ENCODE data around the gene ANKRD66. TPM values are rescaled to one million over a fixed set of nuclear protein-coding genes. Genes with fewer than 3 reads are reported as not detected.

Gene ANKRD66
- total RNA-seq, 5 donors from 2014 or later (not counting 1 experiment from before 2014, with no cell fraction given): not detected

DNA sequence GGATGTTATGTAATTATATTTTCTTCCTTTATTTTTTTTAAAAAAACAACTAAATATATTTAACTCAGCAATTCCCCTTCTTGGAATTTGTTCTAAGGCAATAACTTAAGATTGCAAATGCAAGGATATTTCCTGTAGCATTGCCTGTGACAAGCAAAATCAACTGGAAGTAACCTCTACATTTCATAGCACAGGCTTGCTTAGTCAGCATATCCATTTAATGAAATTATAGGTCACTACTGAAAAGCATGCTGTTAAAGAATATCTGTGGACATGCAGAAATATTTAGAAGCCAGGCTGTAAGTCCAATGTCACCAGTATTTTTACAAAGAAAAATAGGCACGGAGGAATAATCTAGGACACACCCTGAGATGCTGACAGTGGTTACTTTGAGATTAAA lies 37.8 kb downstream of the ANKRD66 start:
- DNase-seq (no peak), ATAC-seq (replicated peaks in 1 of 4) (no peak)
- WGBS (ENCODE audit: insufficient coverage): no CpG with 5 or more reads among the region's 1 CpG
- CTCF ChIA-PET: no interaction called here
- POLR2A ChIA-PET: no interaction called here
- Mint-ChIP-seq H3K36me3 (no peaks in the 10 kb centered on the region), H3K9me3 (no peaks in the 10 kb centered on the region), H3K4me1 (no peaks in the 10 kb centered on the region), H3K4me3 (no peak overlapping the region), H3K27ac (no peak overlapping the region), H3K27me3 (peaks cover 0 to 15% of the 10 kb centered on the region in 2 donors)
- H3K27ac ChIP-seq (ENCODE audit: low read length): no peak overlapping the region
- H3K4me1 ChIP-seq (ENCODE audit: control insufficient read depth in 1 of 2, extremely low read depth in 1 of 2, insufficient read depth in 2 of 2, low read length in 2 of 2): no peaks in the 10 kb centered on the region
- no peaks in the 10 kb centered on the region for H3K27me3 ChIP-seq (replicated peaks in 1 of 2; ENCODE audit: control insufficient read depth in 2 of 2, extremely low read depth in 1 of 2, insufficient read depth in 2 of 2, low read length in 1 of 2)
- H3K9me3 ChIP-seq: no peaks in the 10 kb centered on the region
- no peaks in the 10 kb centered on the region for H3K36me3 ChIP-seq (ENCODE audit: control insufficient read depth in 2 of 2, extremely low read depth in 1 of 2, insufficient read depth in 1 of 2, low read length in 1 of 2)
- H3K4me3 ChIP-seq (ENCODE audit: control insufficient read depth in 1 of 2, extremely low read depth in 1 of 2, low read length in 1 of 2): no peak overlapping the region

DNA sequence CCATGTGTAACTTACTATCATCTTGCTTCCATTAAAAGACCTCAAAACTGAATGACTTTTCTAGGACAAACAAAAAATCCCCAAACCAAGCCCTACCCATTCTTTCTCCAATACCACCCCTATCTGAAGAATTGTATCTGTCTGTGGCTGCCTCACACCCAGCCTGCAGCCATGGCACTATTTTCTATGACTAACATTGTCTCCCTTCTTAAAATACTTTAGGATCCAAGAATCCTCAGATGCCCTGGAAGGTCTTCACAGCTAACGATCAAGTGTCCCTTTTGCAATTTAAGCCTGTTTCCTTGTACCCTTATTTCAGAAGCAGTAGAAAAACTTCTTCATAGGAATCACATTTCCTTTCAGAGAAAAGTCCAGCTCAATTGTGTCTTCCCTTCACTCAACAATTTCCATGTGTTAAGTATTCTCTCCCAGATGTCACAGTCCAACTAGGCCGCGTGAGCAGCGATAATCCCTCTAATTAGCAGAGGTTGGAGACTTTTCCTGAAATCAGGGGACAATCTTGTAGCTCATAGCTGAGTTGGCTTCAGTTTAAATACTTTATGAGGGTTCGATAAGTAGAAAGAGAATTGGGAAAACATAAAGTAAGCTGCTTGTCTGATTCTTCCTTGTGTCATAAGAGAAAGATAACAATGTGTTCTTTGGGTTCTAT lies 41.3 kb downstream of the ANKRD66 start:
- no peaks in the 10 kb centered on the region for H3K9me3 ChIP-seq
- H3K4me1 ChIP-seq (ENCODE audit: control insufficient read depth in 1 of 2, extremely low read depth in 1 of 2, insufficient read depth in 2 of 2, low read length in 2 of 2): no peaks in the 10 kb centered on the region
- Mint-ChIP-seq H3K4me3 (no peak overlapping the region), H3K4me1 (no peaks in the 10 kb centered on the region), H3K27ac (no peak overlapping the region), H3K36me3 (no peaks in the 10 kb centered on the region), H3K9me3 (no peaks in the 10 kb centered on the region), H3K27me3 (peaks cover 0 to 21% of the 10 kb centered on the region in 2 donors)
- H3K4me3 ChIP-seq (ENCODE audit: control insufficient read depth in 1 of 2, extremely low read depth in 1 of 2, low read length in 1 of 2): no peak overlapping the region
- 83% methylated on average over 1 of the region's 5 CpGs for WGBS (ENCODE audit: insufficient coverage)
- no peak overlapping the region for H3K27ac ChIP-seq (ENCODE audit: low read length)
- no peaks in the 10 kb centered on the region for H3K27me3 ChIP-seq (replicated peaks in 1 of 2; ENCODE audit: control insufficient read depth in 2 of 2, extremely low read depth in 1 of 2, insufficient read depth in 2 of 2, low read length in 1 of 2)
- ChIA-PET CTCF (no interaction called here), POLR2A (no interaction called here)
- no peak for DNase-seq
- H3K36me3 ChIP-seq (ENCODE audit: control insufficient read depth in 2 of 2, extremely low read depth in 1 of 2, insufficient read depth in 1 of 2, low read length in 1 of 2): no peaks in the 10 kb centered on the region
- ATAC-seq (replicated peaks in 1 of 4): no peak

DNA sequence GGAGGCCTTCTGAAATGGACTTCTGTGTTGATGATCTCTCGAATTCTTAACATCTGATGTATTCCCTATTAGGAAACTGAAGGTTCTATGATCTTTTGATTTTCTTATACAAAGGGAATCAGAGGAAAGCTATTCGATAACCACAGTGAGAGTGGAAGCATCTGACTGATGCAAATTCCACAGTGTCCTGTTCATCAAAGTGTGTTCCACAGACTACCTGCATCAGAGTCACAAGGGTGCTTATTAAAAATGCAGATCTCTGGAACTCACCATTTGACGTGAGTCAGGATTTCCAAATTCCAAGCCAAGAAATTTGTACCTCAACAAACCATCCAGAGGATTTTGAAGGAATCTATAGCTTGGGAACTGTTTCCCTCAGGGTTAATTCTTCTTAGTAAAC lies 42.1 kb downstream of the ANKRD66 start:
- Mint-ChIP-seq H3K27me3 (peaks cover 3 to 21% of the 10 kb centered on the region in 2 donors), H3K4me1 (no peaks in the 10 kb centered on the region), H3K27ac (no peak overlapping the region), H3K4me3 (no peak overlapping the region), H3K36me3 (no peaks in the 10 kb centered on the region), H3K9me3 (no peaks in the 10 kb centered on the region)
- H3K36me3 ChIP-seq (ENCODE audit: control insufficient read depth in 2 of 2, extremely low read depth in 1 of 2, insufficient read depth in 1 of 2, low read length in 1 of 2): no peaks in the 10 kb centered on the region
- POLR2A ChIA-PET: no interaction called here
- no peak overlapping the region for H3K27ac ChIP-seq (ENCODE audit: low read length)
- ATAC-seq (replicated peaks in 1 of 4) (no peak), DNase-seq (no peak)
- H3K9me3 ChIP-seq: no peaks in the 10 kb centered on the region
- no CpG with 5 or more reads among the region's 3 CpGs for WGBS (ENCODE audit: insufficient coverage)
- H3K27me3 ChIP-seq (replicated peaks in 1 of 2; ENCODE audit: control insufficient read depth in 2 of 2, extremely low read depth in 1 of 2, insufficient read depth in 2 of 2, low read length in 1 of 2): no peaks in the 10 kb centered on the region
- no peak overlapping the region for H3K4me3 ChIP-seq (ENCODE audit: control insufficient read depth in 1 of 2, extremely low read depth in 1 of 2, low read length in 1 of 2)
- H3K4me1 ChIP-seq (ENCODE audit: control insufficient read depth in 1 of 2, extremely low read depth in 1 of 2, insufficient read depth in 2 of 2, low read length in 2 of 2): no peaks in the 10 kb centered on the region
- CTCF ChIA-PET: no interaction called here

DNA sequence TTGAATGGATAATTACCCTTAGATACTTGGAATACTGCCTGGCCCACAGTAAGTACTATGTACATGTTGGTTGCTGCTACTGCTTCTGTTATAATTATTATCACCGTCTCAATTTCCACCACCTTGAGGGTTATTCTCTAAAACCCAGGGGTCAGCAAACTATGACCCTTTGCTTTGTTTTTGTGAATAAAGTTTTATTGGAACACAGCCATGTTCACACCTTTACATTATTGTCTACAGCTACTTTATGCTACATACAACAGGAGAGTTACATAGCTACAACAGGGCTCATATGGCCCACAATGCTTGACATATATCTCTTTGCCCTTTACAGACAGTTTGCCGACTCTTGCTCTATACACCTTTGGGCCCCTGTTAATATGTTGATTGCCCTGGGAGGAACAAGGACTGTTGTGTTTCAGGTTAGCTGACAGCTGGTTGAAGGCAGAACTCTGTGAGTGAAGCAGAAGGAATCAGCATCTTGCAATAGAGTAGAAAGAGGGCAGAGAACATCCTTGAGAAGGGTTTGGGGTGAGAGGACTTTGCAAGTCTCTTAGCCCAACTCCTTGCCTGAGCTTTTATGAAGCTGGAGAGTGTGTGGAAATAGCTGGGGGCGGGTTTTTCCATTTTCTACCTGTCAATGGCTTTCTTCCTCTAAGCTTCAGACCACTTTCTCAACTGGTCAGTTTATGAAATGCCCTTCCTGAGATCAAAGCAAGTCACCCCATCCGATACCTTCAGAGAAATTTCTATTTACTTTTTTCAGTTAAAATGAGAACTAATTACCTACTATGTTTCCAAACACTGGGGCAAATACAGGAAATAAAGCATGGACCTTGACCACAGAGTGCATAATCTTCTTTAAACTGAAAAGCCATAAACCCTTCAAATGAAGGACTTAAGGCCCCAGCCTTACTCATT lies 43.0 kb downstream of the ANKRD66 start:
- ChIA-PET POLR2A (no interaction called here), CTCF (no interaction called here)
- Mint-ChIP-seq H3K27ac (no peak overlapping the region), H3K4me3 (no peak overlapping the region), H3K9me3 (no peaks in the 10 kb centered on the region), H3K36me3 (no peaks in the 10 kb centered on the region), H3K27me3 (peaks cover 3 to 21% of the 10 kb centered on the region in 2 donors), H3K4me1 (no peaks in the 10 kb centered on the region)
- no peaks in the 10 kb centered on the region for H3K36me3 ChIP-seq (ENCODE audit: control insufficient read depth in 2 of 2, extremely low read depth in 1 of 2, insufficient read depth in 1 of 2, low read length in 1 of 2)
- no CpG with 5 or more reads among the region's 4 CpGs for WGBS (ENCODE audit: insufficient coverage)
- H3K27me3 ChIP-seq (replicated peaks in 1 of 2; ENCODE audit: control insufficient read depth in 2 of 2, extremely low read depth in 1 of 2, insufficient read depth in 2 of 2, low read length in 1 of 2): no peaks in the 10 kb centered on the region
- no peaks in the 10 kb centered on the region for H3K4me1 ChIP-seq (ENCODE audit: control insufficient read depth in 1 of 2, extremely low read depth in 1 of 2, insufficient read depth in 2 of 2, low read length in 2 of 2)
- DNase-seq (no peak), ATAC-seq (replicated peaks in 1 of 4) (no peak)
- H3K27ac ChIP-seq (ENCODE audit: low read length): no peak overlapping the region
- no peaks in the 10 kb centered on the region for H3K9me3 ChIP-seq
- H3K4me3 ChIP-seq (ENCODE audit: control insufficient read depth in 1 of 2, extremely low read depth in 1 of 2, low read length in 1 of 2): no peak overlapping the region

DNA sequence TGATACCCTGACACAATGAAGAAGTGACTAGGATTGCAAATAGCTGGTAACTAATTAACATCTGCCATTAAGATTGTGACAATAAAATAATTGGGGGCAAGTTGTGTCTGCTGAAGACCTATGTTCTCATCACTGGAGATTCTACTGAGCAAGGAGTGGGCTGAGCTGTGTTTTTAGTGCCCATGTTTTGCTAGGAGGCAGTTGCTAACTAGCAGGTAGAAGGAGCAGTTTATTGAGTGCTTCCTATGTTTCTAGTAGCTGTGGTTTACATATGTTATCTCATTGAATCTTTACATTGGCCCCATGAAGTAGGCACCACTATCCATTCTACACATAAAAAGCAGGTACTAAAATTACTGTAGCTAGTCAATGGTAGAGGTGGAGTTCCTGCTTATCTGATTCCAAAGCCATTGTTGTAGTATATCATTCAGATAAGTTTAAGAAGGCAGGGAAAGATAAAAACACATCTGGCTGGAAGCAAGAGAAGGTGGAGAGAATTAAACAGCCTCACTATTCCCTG lies 43.7 kb downstream of the ANKRD66 start:
- no peak overlapping the region for H3K27ac ChIP-seq (ENCODE audit: low read length)
- ChIA-PET CTCF (no interaction called here), POLR2A (no interaction called here)
- H3K4me1 ChIP-seq (ENCODE audit: control insufficient read depth in 1 of 2, extremely low read depth in 1 of 2, insufficient read depth in 2 of 2, low read length in 2 of 2): no peaks in the 10 kb centered on the region
- ATAC-seq (replicated peaks in 1 of 4) (no peak), DNase-seq (no peak)
- Mint-ChIP-seq H3K4me3 (no peak overlapping the region), H3K27ac (no peak overlapping the region), H3K9me3 (no peaks in the 10 kb centered on the region), H3K36me3 (no peaks in the 10 kb centered on the region), H3K4me1 (no peaks in the 10 kb centered on the region), H3K27me3 (peaks cover 4 to 26% of the 10 kb centered on the region in 2 donors)
- H3K36me3 ChIP-seq (ENCODE audit: control insufficient read depth in 2 of 2, extremely low read depth in 1 of 2, insufficient read depth in 1 of 2, low read length in 1 of 2): no peaks in the 10 kb centered on the region
- H3K4me3 ChIP-seq (ENCODE audit: control insufficient read depth in 1 of 2, extremely low read depth in 1 of 2, low read length in 1 of 2): no peak overlapping the region
- H3K9me3 ChIP-seq: no peaks in the 10 kb centered on the region
- H3K27me3 ChIP-seq (replicated peaks in 1 of 2; ENCODE audit: control insufficient read depth in 2 of 2, extremely low read depth in 1 of 2, insufficient read depth in 2 of 2, low read length in 1 of 2): no peaks in the 10 kb centered on the region

DNA sequence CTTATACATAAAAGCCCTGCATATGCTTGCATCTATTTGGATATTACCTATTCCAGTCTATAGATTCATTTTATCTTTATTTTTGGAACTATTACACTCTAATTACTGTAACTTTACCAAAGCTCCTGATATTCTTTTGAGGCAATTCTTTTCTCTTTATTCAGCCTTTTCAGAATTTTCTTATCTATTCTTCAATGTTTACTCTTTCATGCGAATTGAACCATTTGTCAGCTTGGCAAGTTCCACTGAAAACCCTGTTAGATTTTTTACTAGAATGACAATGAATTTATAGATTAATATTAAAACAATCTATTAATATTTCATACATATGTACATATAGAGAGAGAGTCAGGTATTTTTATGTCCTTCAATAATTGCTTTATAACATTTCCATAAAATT lies 45.9 kb downstream of the ANKRD66 start:
- H3K4me1 Mint-ChIP-seq: no peaks in the 10 kb centered on the region
- no peak overlapping the region for H3K27ac ChIP-seq (ENCODE audit: low read length)
- H3K27me3 Mint-ChIP-seq: peaks cover 7 to 31% of the 10 kb centered on the region in 2 donors
- no peak for ATAC-seq (replicated peaks in 1 of 4)
- no peak for DNase-seq
- ChIA-PET CTCF (no interaction called here), POLR2A (no interaction called here)
- no peaks in the 10 kb centered on the region for H3K36me3 ChIP-seq (ENCODE audit: control insufficient read depth in 2 of 2, extremely low read depth in 1 of 2, insufficient read depth in 1 of 2, low read length in 1 of 2)
- WGBS (ENCODE audit: insufficient coverage): no CpG with 5 or more reads among the region's 1 CpG
- H3K9me3 Mint-ChIP-seq: no peaks in the 10 kb centered on the region
- no peak overlapping the region for H3K27ac Mint-ChIP-seq
- H3K4me3 ChIP-seq (ENCODE audit: control insufficient read depth in 1 of 2, extremely low read depth in 1 of 2, low read length in 1 of 2): no peak overlapping the region
- H3K4me3 Mint-ChIP-seq: no peak overlapping the region
- no peaks in the 10 kb centered on the region for H3K9me3 ChIP-seq
- no peaks in the 10 kb centered on the region for H3K36me3 Mint-ChIP-seq
- no peaks in the 10 kb centered on the region for H3K4me1 ChIP-seq (ENCODE audit: control insufficient read depth in 1 of 2, extremely low read depth in 1 of 2, insufficient read depth in 2 of 2, low read length in 2 of 2)
- H3K27me3 ChIP-seq (replicated peaks in 1 of 2; ENCODE audit: control insufficient read depth in 2 of 2, extremely low read depth in 1 of 2, insufficient read depth in 2 of 2, low read length in 1 of 2): no peaks in the 10 kb centered on the region

All from T-cell (primary cell).